Measurements from ENCODE around the gene RNF144A.

The RNF144A gene

GRCh38 chr2:6906165-6906741, 11.0 kb upstream of the RNF144A start:
- in situ Hi-C loops (cut with MboI; ENCODE audit: low sequenced_read_pairs) = loop anchor here (10.0 kb wide), 1 partner anchor 99 kb away; no protein-coding TSS in a partner anchor

DNA sequence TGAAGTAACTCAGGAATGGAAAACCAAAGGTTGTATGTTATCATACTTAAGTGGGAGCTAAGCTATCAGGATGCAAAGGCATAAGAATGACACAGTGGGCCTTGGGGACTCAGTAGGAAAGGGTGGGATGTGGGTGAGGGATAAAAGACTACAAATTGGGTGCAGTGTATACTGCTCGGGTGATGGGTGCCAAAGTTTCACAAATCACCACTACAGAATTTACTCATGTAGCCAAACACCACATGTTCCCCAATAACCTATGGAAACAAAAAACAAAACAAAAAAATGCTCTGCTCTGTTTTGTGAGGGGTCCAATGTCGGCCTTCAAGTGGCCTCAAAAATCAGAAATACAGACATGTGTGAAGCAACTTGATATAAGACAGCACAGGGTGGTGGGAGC, 8.9 kb upstream of the RNF144A start:
- in situ Hi-C loops (cut with MboI; ENCODE audit: low sequenced_read_pairs) = loop anchor here (10.0 kb wide), 1 partner anchor 97 kb away; no protein-coding TSS in a partner anchor

DNA sequence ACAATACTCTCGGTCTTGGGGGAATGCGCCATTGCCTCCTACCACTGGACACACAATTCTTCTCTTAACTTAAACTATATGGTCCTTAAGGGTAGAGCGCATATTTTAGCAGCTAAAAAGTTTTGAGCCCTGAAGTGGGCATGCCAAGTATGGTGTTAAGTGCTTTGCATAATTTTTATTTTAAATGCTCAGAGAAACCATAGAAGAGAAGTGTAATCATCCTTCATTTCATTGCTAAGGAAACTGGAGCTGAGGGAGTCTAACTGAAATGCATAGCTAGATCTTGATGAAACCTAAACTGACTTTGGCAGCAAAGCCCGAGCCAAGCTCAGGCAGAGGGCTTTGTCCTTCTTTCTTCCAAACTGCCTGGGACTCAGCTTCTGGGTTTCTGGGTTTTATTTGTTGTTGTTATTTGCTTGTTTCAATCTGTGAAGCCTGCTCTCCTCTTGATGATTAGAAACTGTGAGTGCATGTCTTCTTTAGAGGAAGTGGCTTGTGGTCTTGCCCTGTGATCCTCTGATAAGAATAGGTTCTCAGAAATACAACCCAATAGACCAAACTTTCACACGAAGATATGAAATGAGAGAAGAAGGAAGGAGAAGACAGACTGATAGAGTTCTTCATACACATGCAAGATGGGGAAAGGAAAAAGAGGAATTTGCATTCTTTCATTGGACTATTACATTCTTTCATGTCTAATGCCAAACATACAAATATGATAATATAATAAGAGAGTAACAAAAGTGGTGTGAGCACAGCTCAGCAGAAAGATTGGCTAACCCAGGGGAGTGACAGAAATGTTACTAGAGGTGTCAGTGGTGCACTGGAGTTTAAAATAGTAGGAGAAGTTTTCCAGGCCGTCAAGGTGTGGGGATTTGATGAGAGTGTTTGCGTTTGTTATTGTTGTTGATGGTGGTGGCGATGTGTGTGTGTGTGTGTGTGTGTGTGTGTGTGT, 7.5 kb upstream of the RNF144A start:
- in situ Hi-C loops (cut with MboI; ENCODE audit: low sequenced_read_pairs) = loop anchor here (10.0 kb wide), 1 partner anchor 95 kb away; no protein-coding TSS in a partner anchor

DNA sequence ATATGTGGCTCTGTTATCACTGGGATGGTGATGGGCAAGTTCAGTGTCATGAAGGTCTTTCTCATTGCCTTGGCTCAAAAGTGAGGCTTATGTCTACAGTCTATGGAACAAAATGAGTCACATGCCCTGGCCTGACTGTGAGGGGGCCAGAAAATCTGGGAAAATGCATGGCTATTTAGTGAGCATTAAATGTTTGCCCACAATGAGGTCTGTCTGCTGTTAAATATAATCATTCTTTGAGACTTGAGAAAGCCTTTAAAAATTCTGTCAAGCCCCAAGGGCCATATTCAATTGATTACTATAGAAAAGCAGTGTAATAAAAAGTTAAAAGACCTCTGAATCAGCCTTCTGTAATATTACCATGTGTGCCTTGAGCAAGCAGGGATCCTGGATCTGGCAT, 5.5 kb upstream of the RNF144A start:
- in situ Hi-C loops (cut with MboI; ENCODE audit: low sequenced_read_pairs) = no loop called here

GRCh38 chr2:6913415-6914157, 3.6 kb upstream of the RNF144A start:
- in situ Hi-C loops (cut with MboI; ENCODE audit: low sequenced_read_pairs) = no loop called here

DNA sequence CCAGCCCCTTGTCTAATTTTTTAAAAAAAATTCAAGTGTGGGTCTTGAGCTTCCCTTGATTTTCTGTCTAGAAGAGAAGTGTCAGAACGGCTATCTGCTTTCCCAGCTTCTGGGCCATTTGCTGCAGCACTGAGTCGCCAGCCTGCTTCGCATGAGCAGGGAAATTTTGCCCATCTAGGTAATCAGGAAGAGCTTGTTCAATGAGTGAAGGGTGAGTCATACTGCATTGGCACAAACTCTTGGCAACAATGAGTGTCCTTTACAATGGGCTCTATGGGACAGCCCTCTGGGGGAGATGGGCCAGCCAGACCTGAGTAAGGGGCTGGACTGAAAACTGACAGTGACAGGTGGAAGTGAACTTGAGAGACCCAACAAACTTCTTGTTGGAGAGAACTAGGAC, 2.4 kb upstream of the RNF144A start:
- in situ Hi-C loops (cut with MboI; ENCODE audit: low sequenced_read_pairs) = no loop called here

DNA sequence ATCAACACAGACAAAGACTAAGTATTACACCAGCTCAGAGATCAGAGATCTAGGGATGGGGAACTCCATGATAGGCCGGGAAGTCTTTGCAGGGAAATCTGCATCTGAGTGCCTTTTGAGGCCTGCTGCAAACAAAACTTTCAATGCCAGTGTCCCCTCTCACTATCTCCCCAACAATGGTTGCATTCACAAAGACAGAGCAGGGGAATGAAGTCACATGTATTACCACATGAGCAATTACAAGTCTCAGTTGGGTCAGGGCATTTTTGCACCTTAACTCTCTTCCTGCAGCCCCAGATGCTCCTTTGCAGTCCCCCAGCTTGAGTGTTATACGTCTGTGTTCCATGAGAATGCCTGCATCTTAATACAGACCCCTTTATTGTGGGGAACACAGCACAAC, 1.8 kb upstream of the RNF144A start:
- in situ Hi-C loops (cut with MboI; ENCODE audit: low sequenced_read_pairs) = no loop called here

GRCh38 chr2:6916224-6916623, 988 bp upstream of the RNF144A start:
- in situ Hi-C loops (cut with MboI; ENCODE audit: low sequenced_read_pairs) = no loop called here

DNA sequence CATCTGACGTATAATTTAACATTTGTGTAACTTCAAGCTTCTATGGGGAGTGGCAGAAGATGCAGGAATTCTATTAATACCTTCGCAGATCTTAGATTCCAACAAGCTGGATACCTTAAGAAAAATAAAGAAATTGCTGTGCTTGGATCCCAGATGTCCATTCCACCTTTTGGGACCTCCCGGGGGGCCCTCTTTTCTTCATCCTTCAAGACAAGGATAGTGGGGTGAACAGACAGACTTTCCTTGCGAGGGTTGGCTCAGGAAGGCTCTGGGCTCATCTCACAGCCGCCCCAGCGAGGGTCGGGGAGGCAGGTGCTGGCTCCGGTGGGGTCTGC, 509 bp upstream of the RNF144A start:
- in situ Hi-C loops (cut with MboI; ENCODE audit: low sequenced_read_pairs) = no loop called here

- in situ Hi-C loops (cut with MboI; ENCODE audit: low sequenced_read_pairs) = no loop called here
Observed at GRCh38 chr2:6917761-6918421, 679 bp downstream of the RNF144A start.

GRCh38 chr2:6919901-6920742, 2.9 kb downstream of the RNF144A start:
- in situ Hi-C loops (cut with MboI; ENCODE audit: low sequenced_read_pairs) = no loop called here

DNA sequence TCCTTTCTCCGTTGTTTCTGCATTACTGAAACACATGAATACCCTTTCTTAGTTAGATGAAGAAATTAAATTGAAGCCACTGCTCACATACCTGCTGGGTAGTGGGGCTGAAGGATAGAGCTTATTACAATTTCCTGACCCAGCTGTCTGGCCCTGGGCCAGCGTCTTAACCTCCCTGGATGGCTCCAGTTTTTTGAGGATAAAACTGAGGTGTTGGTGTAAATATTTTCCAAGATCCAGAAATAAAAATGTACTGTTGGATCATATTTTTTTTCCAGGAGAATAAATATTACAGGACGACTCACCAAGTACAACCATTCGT, 3.5 kb downstream of the RNF144A start:
- in situ Hi-C loops (cut with MboI; ENCODE audit: low sequenced_read_pairs) = no loop called here

DNA sequence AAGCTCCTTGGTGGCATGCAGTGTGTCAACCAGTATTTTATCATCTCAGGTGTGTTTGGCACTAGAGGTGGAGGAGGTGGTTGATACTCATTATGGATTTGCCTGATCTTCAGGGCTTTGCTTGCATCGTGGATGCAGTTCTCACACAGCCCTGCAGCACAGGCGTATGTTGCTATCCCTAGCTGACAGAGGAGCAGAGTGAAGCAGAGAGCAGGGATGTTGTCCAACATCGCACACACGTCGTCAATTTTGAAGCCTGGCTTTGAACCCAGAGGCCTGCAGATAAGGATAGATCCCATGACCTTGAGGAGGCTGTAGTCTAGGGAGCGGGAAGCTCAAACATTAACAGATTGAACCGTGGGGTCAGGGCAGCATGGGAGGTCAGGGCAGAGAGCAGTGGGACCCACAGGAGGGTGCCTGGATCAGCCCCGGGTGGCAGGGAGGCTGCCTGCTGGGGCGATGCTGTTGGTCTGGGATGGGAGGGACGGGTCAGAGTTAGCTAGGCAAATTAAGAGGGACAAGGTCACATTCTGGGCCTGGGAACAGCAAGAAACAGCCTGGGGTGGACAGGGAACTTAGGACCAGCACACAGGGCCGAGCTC, 4.2 kb downstream of the RNF144A start:
- in situ Hi-C loops (cut with MboI; ENCODE audit: low sequenced_read_pairs) = no loop called here

DNA sequence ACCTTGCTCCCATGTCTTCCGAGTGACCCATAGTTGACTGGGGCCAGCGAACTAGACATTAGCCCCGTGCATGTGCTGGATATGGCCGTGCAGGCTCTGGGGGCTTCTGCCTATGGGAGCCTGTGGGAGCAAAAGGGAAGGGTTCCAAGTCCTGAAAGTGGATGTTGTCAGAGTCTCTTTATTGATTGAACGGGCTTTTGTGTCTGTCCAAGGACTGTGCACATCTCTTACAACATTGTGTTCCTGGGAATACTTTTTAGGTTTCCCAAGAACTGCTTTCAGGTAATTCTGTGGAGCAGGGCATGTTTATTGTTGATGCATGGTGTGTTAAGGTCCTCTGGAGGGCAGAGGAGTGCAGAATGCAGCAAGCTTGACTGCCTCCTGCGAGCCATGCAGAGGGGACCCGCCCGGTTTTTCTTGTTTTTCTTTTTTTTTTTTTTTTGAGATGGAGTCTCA, 5.0 kb downstream of the RNF144A start:
- in situ Hi-C loops (cut with MboI; ENCODE audit: low sequenced_read_pairs) = no loop called here

GRCh38 chr2:6923319-6923718, 6.1 kb downstream of the RNF144A start:
- in situ Hi-C loops (cut with MboI; ENCODE audit: low sequenced_read_pairs) = no loop called here

DNA sequence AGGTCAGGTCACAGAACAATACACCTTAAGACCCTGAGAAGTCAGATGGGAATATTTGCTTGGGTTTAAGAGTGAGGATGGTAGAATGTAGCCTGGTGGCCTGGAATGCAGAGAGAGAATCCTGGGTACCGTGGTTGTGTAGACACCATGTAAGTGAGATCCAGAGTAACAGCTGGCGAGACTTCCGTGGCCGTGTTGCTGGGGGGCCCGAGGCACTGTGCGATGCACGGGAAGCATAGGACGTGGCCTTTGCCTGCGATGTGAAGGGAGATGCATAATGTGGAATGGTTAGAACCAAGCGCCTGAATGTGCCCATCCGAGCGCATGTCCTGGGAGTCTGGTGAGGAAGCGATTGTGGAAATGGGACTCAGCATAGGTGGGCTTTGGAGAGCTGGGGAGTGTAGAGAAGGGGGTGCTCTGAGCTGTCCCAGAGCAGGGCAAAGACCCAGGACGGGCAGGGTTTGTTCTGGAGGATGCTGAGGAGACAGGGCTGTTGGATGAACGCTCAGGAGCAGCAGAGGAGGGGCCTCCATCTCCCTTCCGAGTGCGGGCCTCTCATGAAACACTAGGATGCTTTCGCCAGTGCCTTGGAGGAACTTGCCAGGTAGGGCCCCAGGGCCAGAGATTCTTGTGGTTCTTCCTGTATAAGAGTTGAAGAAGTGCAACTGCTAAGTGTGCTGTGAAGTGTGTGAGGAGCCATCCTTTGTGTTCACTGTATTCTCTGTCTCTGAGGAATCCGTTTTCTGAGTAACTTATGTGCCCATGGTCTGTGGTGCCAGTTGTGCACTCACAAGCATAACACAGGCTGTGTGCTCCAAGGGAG, 7.1 kb downstream of the RNF144A start:
- in situ Hi-C loops (cut with MboI; ENCODE audit: low sequenced_read_pairs) = no loop called here

GRCh38 chr2:6924924-6925409, 7.8 kb downstream of the RNF144A start:
- in situ Hi-C loops (cut with MboI; ENCODE audit: low sequenced_read_pairs) = no loop called here

DNA sequence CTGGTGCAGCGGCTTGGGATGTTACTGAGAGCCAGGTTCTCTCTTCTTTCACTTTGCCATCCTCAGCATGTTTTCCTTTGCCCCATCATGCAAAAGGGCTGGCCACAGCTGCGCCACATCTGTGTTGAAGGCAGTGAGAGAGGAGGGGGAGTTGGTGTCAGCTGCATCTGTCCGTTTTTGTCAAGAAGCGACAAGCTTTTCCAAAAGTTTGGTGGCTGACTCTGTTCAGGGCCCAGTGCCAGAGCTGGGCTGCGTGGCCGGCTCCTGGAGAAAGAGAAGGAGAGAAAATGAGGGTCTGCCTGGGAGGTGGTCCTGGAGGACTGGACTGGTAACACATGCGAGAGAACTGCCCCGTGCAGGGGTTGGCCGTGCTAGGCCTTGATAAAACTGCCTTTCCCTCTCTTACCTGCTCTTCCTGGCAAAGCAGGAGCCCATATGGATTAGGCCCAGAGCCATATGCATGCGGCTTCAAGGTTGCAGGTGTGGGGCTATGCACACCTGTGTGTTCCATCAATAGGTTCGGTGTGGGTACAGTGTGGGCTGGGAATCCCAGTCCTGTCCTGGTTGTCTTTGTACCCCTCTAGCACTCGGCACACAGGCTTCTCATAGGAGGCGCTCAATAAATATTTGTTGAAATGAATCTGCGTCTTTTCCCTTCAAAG, 9.0 kb downstream of the RNF144A start:
- in situ Hi-C loops (cut with MboI; ENCODE audit: low sequenced_read_pairs) = no loop called here

Data from HL-60/S4 (cell line).